Thoracic aorta (tissue), 2 donors: ENCODE measurements around the gene TBL3. TPM values are rescaled to one million over a fixed set of nuclear protein-coding genes. Genes with fewer than 3 reads are reported as not detected.
A peak's percentile ranks its signal among the peaks of the same experiment; 100 is the strongest.

Source experiments
- ATAC-seq: fragments of 150-250 bp; one replicate; pipeline ENCODE4 v1.8.0; 2017; ENCODE audit warnings: low read depth; ENCODE audit not compliant: insufficient number of reproducible peaks, low FRiP score
- DNase-seq: peaks from one replicate; pipeline ENCODE4 v3.0.0-alpha.2; 2020; ENCODE audit warnings: low spot score
- H3K27ac ChIP-seq, 2 donors: fragments of 200-600 bp; sonication (generic); 1 replicate in 1 of 2; 2 replicates in 1 of 2; pipeline ENCODE4 v1.5.1; 2016; ENCODE audit warnings: mild to moderate bottlenecking in 2 of 2, moderate library complexity in 2 of 2
- H3K27me3 ChIP-seq: fragments of 200-600 bp; sonication (generic); replicated peaks from 2 replicates; pipeline ENCODE4 v1.6.0; 2016; ENCODE audit warnings: mild to moderate bottlenecking; ENCODE audit not compliant: insufficient read depth
- H3K36me3 ChIP-seq: fragments of 200-600 bp; sonication (generic); one replicate; pipeline ENCODE4 v1.5.1; 2016
- H3K4me1 ChIP-seq, 2 donors: fragments of 200-600 bp; sonication (generic); 1 replicate in 1 of 2; 2 replicates in 1 of 2; pipeline versions ENCODE4 v1.5.1 to v1.6.0; 2016; ENCODE audit warnings: low read depth in 2 of 2, mild to moderate bottlenecking in 1 of 2; ENCODE audit not compliant: control insufficient read depth in 1 of 2
- H3K4me3 ChIP-seq: fragments of 200-600 bp; sonication (generic); 2 replicates; pipeline ENCODE4 v1.5.1; 2016; ENCODE audit warnings: mild to moderate bottlenecking
- H3K9me3 ChIP-seq: fragments of 200-600 bp; sonication (generic); 2 replicates; pipeline ENCODE4 v1.5.1; 2016
- total RNA-seq, 2 donors: library from RNA; depleted of rRNA; stranded (reverse); fragments of >200 nt; gene quantifications; one replicate each; pipeline versions ENCODE4 v1.1.0 to v1.2.3, GENCODE V29; 2016
- TF ChIP-seq, protein P1 (sequence below): fragments of 200-600 bp; sonication (generic); IDR thresholded peaks from one replicate; pipeline ENCODE4 v1.5.1; 2019; ENCODE audit warnings: antibody characterized with exemption

Gene TBL3
- total RNA-seq, 2 donors from 2014 or later = 22.2 to 44.8 TPM

DNA sequence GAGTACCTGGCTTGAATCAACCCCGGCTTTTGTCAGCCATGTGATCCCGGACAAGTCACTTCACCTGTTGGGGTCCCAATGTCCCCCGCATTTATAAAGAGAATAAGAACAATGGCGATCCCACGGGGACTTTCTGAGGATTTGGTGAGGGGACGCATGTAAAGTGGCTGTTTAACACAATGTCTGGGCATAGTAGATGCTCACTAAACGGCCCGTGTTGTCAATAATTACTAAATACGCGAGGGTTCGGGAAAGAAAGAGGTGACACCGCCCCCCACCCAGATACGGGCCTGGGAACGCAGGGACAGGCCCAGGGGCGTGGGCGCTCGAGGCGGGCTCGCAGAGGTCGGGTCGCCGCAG, 19.7 kb downstream of the TBL3 start:
- Histone ChIP-seq H3K27ac (no peak overlapping the region), H3K9me3 (no peaks in the 10 kb centered on the region), H3K27me3 (peaks cover 7% of the 10 kb centered on the region), H3K4me3 (peak overlapping the region; percentile 65), H3K36me3 (peaks cover 4% of the 10 kb centered on the region), H3K4me1 (peaks cover 9 to 25% of the 10 kb centered on the region in 2 donors)
- TF ChIP-seq, protein P1, sequence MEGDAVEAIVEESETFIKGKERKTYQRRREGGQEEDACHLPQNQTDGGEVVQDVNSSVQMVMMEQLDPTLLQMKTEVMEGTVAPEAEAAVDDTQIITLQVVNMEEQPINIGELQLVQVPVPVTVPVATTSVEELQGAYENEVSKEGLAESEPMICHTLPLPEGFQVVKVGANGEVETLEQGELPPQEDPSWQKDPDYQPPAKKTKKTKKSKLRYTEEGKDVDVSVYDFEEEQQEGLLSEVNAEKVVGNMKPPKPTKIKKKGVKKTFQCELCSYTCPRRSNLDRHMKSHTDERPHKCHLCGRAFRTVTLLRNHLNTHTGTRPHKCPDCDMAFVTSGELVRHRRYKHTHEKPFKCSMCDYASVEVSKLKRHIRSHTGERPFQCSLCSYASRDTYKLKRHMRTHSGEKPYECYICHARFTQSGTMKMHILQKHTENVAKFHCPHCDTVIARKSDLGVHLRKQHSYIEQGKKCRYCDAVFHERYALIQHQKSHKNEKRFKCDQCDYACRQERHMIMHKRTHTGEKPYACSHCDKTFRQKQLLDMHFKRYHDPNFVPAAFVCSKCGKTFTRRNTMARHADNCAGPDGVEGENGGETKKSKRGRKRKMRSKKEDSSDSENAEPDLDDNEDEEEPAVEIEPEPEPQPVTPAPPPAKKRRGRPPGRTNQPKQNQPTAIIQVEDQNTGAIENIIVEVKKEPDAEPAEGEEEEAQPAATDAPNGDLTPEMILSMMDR = no peak
- DNase-seq = no peak
- no peak for ATAC-seq

DNA sequence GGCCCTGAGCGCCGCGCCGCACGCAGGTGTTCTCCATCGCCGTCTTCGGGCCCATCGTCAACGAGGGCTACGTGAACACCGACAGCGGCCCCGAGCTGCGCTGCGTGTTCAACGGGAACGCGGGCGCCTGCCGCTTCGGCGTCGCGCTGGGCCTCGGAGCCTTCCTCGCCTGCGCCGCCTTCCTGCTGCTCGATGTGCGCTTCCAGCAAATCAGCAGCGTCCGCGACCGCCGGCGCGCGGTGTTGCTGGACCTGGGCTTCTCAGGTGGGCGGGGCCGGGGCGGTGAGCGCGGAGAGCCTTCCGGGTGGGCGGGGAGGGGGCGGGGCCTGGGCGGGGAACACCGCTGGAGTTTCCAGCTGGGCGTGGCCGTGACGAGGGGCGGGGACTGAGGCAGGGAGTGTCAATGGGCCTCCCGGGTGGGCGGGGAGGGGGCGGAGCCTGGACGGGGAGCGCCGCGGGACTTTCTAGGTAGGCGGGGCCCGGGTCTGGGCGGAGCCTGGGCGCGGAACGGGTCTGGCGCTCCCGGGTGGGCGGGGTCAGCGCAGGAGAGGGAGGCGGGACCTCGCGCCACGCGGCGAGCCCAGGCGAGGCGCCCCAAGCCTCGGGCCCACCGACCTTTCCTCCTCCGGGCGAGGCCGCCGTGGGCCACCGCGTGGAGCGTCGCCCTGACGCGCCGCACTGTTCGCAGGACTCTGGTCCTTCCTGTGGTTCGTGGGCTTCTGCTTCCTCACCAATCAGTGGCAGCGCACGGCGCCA, 20.3 kb downstream of the TBL3 start:
- peaks cover 9 to 25% of the 10 kb centered on the region in 2 donors for H3K4me1 ChIP-seq
- TF ChIP-seq, protein P1 = no peak
- no peaks in the 10 kb centered on the region for H3K9me3 ChIP-seq
- peaks cover 6% of the 10 kb centered on the region for H3K36me3 ChIP-seq
- no peak overlapping the region for H3K27ac ChIP-seq
- DNase-seq (peak; percentile 67), ATAC-seq (peak; percentile 39)
- H3K27me3 ChIP-seq = peaks cover 7% of the 10 kb centered on the region
- H3K4me3 ChIP-seq = peak overlapping the region; percentile 65

DNA sequence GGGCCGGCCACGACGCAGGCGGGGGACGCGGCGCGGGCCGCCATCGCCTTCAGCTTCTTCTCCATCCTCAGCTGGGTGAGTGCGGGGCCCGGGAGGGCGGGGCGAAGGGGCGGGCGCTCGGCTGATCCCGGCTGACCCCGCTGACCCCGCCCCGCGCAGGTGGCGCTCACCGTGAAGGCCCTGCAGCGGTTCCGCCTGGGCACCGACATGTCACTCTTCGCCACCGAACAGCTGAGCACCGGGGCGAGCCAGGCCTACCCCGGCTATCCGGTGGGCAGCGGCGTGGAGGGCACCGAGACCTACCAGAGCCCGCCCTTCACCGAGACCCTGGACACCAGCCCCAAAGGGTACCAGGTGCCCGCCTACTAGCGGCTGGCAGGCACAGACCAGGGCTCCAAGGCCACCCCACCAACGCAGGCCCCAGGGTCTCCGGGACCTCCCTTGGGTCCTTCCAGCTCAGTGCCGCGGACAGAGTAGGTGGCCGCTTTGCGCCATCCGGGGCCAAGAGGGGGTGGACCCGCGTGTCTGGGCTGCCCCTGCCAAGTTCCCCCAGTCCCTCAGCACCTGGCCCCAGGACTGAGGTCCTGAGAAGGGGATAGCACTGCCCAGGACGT, 21.0 kb downstream of the TBL3 start:
- H3K27me3 ChIP-seq = peaks cover 7% of the 10 kb centered on the region
- no peak overlapping the region for H3K27ac ChIP-seq
- ATAC-seq (no peak), DNase-seq (no peak)
- no peaks in the 10 kb centered on the region for H3K9me3 ChIP-seq
- H3K4me1 ChIP-seq = peaks cover 9 to 25% of the 10 kb centered on the region in 2 donors
- H3K4me3 ChIP-seq = peak overlapping the region; percentile 65
- TF ChIP-seq, protein P1 = no peak
- peaks cover 10% of the 10 kb centered on the region for H3K36me3 ChIP-seq

DNA sequence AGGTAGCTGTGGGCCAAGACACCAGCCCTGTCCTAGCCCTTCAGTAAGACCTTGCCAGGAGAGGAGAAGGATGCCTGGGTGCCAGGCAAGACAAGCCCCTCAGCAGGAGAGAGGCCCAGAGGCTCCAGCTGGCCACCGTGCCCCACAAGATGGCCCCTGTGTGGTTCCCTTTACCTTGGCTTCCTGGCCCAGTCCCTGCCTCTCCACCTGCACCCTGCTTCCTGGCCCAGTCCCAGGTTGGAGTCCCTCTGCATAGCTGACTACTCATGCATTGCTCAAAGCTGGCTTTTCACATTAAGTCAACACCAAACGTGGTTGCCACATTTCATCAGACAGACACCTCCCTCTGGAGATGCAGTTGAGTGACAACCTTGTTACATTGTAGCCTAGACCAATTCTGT, 21.9 kb downstream of the TBL3 start:
- TF ChIP-seq, protein P1 = no peak
- Histone ChIP-seq H3K27ac (no peak overlapping the region), H3K27me3 (peaks cover 7% of the 10 kb centered on the region), H3K4me1 (peaks cover 9 to 25% of the 10 kb centered on the region in 2 donors), H3K36me3 (peaks cover 18% of the 10 kb centered on the region), H3K4me3 (no peak overlapping the region), H3K9me3 (no peaks in the 10 kb centered on the region)
- DNase-seq = no peak
- ATAC-seq = no peak

DNA sequence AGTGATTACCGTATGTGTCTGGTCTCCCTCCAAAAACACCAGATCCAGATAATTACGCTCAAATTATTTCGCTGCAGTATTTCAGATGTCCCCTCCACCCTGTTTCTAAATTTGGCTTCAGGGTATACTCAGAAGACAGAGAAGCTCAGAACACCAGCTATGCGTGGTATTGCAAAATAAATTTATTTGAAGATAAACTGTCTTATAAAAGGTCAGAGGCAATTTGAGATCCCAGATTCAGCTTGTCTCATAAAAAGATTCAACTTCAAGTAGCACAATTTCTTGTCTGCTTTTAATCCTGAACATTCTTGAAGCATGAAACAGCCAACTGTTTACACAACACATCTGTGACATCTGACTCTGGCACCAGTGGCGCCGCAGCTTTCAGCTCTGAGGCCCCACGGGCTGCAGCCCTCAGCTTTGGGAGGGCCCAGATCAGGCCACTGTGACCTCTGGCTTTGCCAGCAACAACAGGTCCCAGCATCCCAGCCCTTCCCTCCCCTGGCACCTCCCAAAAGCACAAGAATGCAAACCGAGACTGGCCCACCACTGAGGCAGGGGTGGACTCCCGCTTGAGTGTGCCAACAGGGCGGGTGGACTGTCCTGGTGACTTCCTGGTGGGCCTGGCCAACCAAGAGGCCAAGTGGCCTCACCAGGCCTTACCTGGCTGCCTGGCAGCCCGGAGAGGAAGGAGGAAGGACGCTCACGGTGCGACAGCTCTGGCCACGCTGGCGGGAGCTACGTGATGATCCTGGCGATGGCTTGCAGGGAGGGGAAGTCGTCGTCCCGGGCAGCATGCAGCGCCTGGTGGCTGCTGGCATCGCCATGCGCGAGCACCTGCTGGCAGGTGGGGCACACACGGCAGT, 25.9 kb downstream of the TBL3 start:
- DNase-seq = no peak
- no peak overlapping the region for H3K4me3 ChIP-seq
- H3K4me1 ChIP-seq = peaks cover 0 to under 1% of the 10 kb centered on the region in 2 donors
- H3K27ac ChIP-seq = no peak overlapping the region
- no peaks in the 10 kb centered on the region for H3K27me3 ChIP-seq
- no peak for ATAC-seq
- no peaks in the 10 kb centered on the region for H3K9me3 ChIP-seq
- peaks cover 48% of the 10 kb centered on the region for H3K36me3 ChIP-seq
- TF ChIP-seq, protein P1 = no peak
